ENCODE data around the gene UBD. TPM values are rescaled to one million over a fixed set of nuclear protein-coding genes. Genes with fewer than 3 reads are reported as not detected.
A peak's percentile ranks its signal among the peaks of the same experiment; 100 is the strongest.

The UBD gene
- total and polyA plus RNA-seq, 9 of the 15 experiments (the other 6 are each of a cell fraction or from before 2014, with no cell fraction given), result not detected

- H3K36me3 ChIP-seq (ENCODE audit: control insufficient read depth, insufficient read depth, low read length), result no peaks in the 10 kb centered on the region
- 0% methylated on average over 1 of the region's 1 CpG for WGBS (ENCODE audit: insufficient coverage, low coverage, missing lambda C conversion rate)
- H3K27me3 ChIP-seq (ENCODE audit: control insufficient read depth in 2 of 2, insufficient read depth in 2 of 2, low read length in 2 of 2), result peaks cover 0 to 13% of the 10 kb centered on the region in 2 experiments; a peak in 3 of 5 replicates
- in situ Hi-C loops (cut with MboI) (no loop called here), intact Hi-C loops (cut with micrococcal nuclease) (loop anchor here (5.0 kb wide), 1 partner anchor 80 kb away; the partner anchor contains the start of gene OR10C1)
- no peak for DNase-seq (ENCODE audit: extremely low read depth in 1 of 4, low spot score in 3 of 4)
- H3K79me2 ChIP-seq (ENCODE audit: control insufficient read depth, insufficient read depth, low read length), result no peaks in the 10 kb centered on the region
- H2AFZ ChIP-seq (ENCODE audit: low read depth, low read length), result no peak overlapping the region
- no peak overlapping the region for H3K4me3 ChIP-seq
- H3K4me1 ChIP-seq (replicated peaks in 1 of 2; ENCODE audit: control insufficient read depth in 2 of 2, insufficient read depth in 2 of 2, low read length in 2 of 2), result no peaks in the 10 kb centered on the region
- H3K9me3 ChIP-seq (replicated peaks; ENCODE audit: control insufficient read depth, insufficient read depth, low read depth, low read length), result no peaks in the 10 kb centered on the region
- CTCF ChIA-PET (ENCODE audit: low intra/inter-chr PET ratio), result no interaction called here
- TF ChIP-seq CTCF (IDR thresholded peaks at IDR 0.05 in 2 of 3, conservative IDR thresholded peaks at IDR 0.05 in 1 of 3; ENCODE audit: insufficient read depth in 2 of 3, low read depth in 1 of 3, low read length in 3 of 3), result peak in 2 of 3 experiments; percentile 20 to 24; a peak in 1 of 6 replicates
- peak; percentile 13; the same call in 1 of the 2 replicates for TF ChIP-seq REST (IDR thresholded peaks at IDR 0.05; ENCODE audit: borderline replicate concordance)
- no peak for TF ChIP-seq REST (CRISPR knock-in tag; IDR thresholded peaks at IDR 0.05; ENCODE audit: low read depth)
- TF ChIP-seq TGIF2 (CRISPR knock-in tag; IDR thresholded peaks at IDR 0.05), result no peak
- TF ChIP-seq ZBED1 (IDR thresholded peaks at IDR 0.05), result no peak
- peak; percentile 15 to 37; a peak in 3 of 4 replicates for TF ChIP-seq RAD21 (CRISPR knock-in tag; conservative IDR thresholded peaks at IDR 0.05 in 1 of 2, IDR thresholded peaks at IDR 0.05 in 1 of 2)
- no peak for TF ChIP-seq BCOR (IDR thresholded peaks at IDR 0.05)
- no peak for TF ChIP-seq E2F5 (CRISPR knock-in tag; IDR thresholded peaks at IDR 0.05)
- no peak for TF ChIP-seq TRIM24 (IDR thresholded peaks at IDR 0.05)
- no peak for TF ChIP-seq ZNF134 (CRISPR knock-in tag; conservative IDR thresholded peaks at IDR 0.05)
- TF ChIP-seq NCOA1 (IDR thresholded peaks at IDR 0.05; ENCODE audit: low read depth), result no peak
- TF ChIP-seq ARHGAP35 (IDR thresholded peaks at IDR 0.05; ENCODE audit: partially characterized antibody), result no peak
- POLR2A ChIA-PET, result no interaction called here
- no TSS peak for BruUV-seq (replicated peaks)
- no peak overlapping the region for H3K9ac ChIP-seq (ENCODE audit: insufficient read depth in 1 of 2, low read depth in 2 of 2, low read length in 2 of 2)
- no peaks in the 10 kb centered on the region for H4K20me1 ChIP-seq (replicated peaks; ENCODE audit: control insufficient read depth, insufficient read depth, low read length)
- ATAC-seq, result no peak
- no peak overlapping the region for H3K4me2 ChIP-seq (ENCODE audit: insufficient read depth, low read length)
- H3K27ac ChIP-seq (ENCODE audit: extremely low read depth, low read depth, low read length), result no peak overlapping the region
- no peaks in the 10 kb centered on the region for H3K9me1 ChIP-seq (ENCODE audit: control insufficient read depth, insufficient read depth, low read length)
- FAIRE-seq, result no peak
Observed at GRCh38 chr6:29517245-29517644, 42.3 kb downstream of the UBD start.
